GM18498 (cell line): ENCODE measurements around the gene ZBTB34.
"Not testable (repeated sequence)": the region's sequence is repeated elsewhere in the genome, so short reads cannot be mapped to it uniquely, and the experiment has no call there.

Experiments
- ATAC-seq: cut with Tn5 transposase; IDR thresholded peaks from one replicate; pipeline ENCODE4 v1.9.1; 2021; ENCODE audit warnings: mild to moderate bottlenecking, moderate library complexity; ENCODE audit not compliant: unreplicated experiment

Gene ZBTB34, protein sequence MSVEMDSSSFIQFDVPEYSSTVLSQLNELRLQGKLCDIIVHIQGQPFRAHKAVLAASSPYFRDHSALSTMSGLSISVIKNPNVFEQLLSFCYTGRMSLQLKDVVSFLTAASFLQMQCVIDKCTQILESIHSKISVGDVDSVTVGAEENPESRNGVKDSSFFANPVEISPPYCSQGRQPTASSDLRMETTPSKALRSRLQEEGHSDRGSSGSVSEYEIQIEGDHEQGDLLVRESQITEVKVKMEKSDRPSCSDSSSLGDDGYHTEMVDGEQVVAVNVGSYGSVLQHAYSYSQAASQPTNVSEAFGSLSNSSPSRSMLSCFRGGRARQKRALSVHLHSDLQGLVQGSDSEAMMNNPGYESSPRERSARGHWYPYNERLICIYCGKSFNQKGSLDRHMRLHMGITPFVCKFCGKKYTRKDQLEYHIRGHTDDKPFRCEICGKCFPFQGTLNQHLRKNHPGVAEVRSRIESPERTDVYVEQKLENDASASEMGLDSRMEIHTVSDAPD

DNA sequence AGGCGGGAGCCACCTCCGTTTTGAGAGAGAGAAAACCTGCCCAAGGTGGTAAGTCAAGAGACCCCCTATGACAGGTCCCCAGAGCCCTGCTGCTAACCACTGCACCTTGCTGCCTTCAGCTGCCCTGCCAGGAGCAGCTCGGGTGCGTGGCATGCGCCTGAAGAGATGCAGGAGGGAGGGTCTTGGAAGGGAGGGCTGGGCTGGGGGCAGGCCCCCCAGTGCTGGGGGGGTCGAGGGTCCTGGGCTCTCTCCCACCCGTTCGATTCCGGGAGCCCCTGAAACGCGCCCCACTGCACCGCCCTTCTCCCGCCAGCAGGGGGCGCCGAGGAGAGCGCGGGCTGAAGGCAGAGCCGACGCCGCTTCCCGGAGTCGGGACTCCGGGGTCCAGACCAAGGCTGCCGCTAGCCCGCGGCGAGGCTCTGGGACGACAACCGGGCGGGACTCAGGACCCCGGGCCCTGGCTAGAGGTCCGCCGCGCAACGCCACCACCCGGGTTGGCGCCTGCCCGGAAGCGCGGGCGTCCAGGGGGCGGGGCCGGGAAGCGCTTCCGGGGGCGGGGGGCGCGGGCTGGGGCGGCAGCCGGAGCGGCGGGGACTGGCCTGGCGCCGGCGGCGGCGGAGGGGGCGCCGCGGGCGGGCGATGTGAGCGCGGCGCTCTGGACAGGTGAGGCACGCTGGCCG, at the start of gene ZBTB34:
Gene ZBTB34 (plus strand): TSS at position 563 of the 680 bp plus-strand sequence. CDS start 18,761 bp downstream, outside the sequence.
- peak; percentile 72 for ATAC-seq

DNA sequence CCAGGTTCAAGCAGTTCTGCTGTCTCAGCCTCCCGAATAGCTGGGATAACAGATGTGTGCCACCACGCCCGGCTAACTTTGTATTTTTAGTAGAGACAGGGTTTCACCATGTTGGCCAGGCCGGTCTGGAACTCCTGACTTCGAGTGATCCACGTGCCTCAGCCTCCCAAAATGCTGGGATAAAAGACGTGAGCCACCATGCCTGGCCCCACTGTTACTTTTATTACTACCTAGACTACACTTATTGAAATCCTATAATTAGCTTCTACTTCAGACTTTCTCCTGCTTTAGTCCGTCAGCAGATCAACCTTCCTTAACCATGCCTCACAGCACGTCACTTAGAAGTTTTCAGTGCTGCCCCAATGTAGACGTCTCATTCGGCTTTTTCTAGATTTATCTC, 47.4 kb upstream of the ZBTB34 start:
- ATAC-seq: no peak

DNA sequence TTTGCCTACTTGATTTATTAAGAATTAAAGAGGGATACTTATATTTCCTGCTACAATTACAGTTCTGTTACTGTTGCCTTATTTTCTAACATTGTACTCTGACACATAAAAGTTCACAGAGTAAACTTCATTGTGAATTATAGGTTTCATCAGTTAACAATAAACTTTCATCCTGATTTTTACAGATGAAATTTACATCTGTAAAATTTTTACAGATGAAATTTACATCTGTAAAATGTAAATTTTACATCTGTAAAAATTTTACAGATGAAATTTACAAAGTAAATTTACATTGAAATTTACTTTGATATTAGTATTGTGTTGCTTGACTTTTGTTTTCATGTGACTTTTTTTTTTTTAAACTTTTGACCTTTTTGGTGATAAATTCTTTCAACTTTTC, 46.3 kb upstream of the ZBTB34 start:
- no peak for ATAC-seq

DNA sequence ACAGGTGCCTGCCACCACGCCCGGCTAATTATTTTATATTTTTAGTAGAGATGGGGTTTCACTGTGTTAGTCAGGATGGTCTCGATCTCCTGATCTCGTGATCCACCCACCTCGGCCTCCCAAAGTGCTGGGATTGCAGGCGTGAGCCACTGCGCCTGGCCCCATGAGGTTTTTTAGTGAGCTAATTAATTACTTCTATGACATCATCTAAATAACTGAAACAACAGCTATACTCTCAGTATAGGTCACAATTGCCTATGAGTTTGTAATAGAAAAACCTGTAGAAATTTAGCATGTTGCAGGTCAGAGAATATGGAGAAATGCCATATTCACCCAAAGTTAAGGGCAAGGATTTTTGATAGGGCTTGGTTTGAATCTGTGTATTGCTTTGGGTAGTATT, 42.8 kb upstream of the ZBTB34 start:
- not testable (repeated sequence) for ATAC-seq

DNA sequence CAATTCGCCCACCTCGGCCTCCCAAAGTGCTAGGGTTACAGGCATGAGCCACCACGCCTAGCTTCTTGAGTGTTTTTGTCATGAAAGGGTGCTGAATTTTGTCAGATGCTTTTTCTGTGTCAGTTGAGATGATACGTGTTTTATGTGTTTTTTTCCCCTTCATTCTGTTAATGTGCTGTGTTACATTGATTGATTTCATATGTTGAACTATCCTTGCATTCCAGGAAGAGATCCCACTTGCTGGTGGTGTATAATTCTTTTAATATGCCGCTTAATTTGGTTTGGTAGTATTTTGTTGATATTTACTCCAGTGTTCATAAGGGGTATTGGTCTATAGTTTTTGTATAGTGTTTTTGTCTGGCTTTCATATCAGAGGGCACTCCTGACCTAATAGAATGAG, 42.0 kb upstream of the ZBTB34 start:
- ATAC-seq: no peak

DNA sequence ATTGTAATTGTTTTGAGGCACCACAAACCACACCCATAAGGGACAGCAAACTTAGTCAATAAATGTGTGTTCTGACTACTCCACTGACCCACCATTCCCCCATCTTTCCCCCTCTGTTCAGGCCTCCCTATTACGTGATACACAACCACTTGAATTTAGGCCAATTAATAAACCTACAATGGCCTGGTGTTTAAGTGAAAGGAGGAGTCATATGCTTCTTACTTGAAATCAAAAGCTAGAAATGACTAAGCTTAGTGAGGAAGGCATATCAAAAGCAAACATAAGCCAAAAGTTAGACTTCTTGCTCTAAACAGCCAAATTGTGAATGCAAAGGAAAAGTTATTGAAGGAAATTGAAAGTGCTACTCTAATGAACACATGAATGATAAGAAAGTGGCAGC, 41.0 kb upstream of the ZBTB34 start:
- no peak for ATAC-seq

DNA sequence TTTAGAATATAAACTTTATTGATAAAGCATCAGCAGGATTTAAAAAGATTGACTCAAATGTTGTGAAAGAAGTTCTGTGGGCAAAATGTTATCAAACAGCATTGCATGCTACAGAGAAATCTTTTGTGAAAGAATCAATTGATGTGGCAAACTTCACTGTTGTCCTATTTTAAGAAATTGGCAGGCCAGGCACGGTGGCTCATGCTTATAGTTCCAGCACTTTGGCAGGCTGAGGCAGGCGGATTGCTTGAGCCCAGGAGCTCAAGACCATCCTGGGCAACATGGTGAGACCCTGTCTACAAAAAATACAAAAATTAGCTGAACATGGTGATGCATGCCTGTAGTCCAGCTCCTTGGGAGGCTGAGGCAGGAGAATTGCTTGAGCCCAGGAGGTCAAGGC, 38.2 kb upstream of the ZBTB34 start:
- no peak for ATAC-seq

DNA sequence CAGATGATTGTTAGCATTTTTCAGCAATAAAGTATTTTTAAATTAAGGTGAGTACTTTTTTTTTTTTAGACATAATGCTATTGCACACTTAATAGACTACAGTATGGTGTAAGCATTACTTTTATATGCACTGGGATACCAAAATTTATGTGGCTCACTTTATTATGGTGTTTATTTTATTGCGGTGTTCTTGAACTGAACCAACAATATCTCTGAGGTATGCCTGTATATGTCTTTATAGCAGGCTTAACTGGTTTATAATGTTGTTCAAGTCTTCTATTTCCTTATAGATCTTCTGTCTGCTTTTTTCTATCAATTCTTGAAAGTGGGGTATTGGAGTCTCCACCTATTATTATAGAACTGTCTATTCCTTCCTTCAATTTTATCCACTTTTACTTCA, 37.6 kb upstream of the ZBTB34 start:
- ATAC-seq: no peak

DNA sequence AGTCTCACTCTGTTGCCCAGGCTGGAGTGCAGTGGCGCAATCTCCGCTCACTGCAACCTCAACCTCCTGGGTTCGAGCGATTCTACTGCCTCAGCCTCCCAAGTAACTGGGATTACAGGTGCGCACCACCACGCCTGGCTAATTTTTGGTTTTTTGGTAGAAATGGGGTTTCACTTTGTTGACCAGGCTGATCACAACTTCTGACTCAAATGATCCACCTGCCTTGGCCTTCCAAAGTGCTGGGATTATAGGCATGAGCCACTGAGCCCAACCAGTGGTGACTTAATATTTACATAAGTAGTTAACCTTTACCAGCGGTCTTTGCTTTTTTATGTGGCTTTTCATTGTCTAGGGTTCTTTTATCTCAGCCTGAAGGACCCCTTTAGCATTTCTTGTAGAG, 36.4 kb upstream of the ZBTB34 start:
- not testable (repeated sequence) for ATAC-seq

DNA sequence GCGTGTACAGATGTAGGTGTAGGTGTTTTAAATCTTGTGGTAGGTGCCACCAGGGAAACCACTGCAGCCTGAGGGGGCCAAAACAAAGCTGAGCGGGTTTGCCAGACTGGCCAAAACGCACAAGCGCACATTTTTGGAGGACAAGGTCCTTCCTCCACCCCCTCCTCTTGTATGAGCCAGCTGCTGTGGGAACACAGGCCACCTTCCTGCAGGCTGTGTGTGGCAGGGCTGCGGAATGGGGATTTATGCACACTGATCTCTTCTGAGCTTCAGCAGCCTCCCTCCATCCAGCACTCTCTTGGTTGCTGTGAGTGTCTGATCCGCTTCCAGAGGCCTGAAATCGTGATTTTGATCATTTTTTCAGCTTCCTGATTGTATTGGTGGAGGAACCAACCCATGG, 33.2 kb upstream of the ZBTB34 start:
- ATAC-seq: no peak

DNA sequence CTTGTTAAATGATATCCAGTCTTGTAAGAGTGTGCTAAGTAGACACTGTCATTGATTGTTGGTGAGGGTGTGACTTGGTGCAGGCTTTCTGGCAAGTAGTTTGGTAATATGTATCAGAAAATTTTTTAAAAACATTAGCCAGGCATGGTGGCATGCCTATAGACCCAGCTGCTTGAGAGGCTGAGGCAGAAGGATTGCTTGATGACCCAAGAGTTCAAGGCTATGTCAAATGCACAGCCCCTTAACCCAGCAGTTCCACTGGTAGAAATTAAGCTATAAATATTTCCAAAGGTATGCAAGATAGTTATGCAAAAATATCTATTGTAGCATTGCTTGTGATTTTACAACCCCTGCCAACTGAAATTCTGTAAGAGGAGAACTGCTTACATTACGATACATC, 31.4 kb upstream of the ZBTB34 start:
- ATAC-seq: no peak

DNA sequence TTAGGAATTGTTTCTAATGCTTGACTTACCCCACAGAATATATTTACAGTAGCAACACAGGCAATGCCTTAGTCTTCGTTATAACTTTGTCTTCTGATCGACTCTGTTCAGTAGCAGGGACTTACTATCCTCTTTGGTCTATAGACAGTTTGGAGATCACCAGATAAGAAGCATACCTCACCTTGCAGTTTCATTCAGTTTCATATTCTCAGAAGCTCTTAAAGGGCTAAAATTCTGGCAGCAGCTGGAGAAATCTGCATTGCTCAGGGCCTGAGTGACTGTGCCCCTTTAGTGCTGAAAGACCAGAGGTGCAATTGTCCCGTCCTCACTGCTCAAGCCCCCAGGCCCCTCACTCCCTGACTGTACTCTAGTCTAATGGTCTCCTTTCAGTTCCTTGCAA, 29.6 kb upstream of the ZBTB34 start:
- no peak for ATAC-seq

DNA sequence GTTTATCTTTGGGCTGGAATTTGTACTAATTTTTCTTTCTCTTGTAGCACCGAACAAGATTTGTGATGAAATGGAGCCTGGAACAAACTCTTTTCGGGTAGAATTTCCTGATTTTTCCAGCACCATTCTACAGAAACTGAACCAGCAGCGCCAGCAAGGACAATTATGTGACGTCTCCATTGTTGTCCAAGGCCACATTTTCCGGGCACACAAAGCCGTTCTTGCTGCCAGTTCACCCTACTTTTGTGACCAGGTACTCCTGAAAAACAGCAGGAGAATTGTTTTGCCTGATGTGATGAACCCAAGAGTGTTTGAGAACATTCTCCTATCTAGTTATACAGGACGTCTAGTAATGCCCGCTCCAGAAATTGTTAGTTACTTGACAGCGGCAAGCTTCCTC, 28.0 kb upstream of the ZBTB34 start:
- ATAC-seq: no peak

DNA sequence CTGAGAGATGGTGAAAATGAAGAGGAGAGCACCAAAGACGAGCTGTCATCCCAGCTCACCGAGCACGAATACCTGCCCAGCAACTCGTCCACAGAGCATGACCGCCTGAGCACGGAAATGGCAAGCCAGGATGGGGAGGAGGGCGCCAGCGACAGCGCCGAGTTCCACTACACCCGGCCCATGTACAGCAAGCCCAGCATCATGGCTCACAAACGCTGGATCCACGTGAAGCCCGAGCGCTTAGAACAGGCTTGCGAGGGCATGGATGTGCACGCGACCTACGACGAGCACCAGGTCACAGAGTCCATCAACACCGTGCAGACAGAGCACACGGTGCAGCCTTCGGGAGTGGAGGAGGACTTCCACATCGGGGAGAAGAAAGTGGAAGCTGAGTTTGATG, 27.4 kb upstream of the ZBTB34 start:
- ATAC-seq: no peak

DNA sequence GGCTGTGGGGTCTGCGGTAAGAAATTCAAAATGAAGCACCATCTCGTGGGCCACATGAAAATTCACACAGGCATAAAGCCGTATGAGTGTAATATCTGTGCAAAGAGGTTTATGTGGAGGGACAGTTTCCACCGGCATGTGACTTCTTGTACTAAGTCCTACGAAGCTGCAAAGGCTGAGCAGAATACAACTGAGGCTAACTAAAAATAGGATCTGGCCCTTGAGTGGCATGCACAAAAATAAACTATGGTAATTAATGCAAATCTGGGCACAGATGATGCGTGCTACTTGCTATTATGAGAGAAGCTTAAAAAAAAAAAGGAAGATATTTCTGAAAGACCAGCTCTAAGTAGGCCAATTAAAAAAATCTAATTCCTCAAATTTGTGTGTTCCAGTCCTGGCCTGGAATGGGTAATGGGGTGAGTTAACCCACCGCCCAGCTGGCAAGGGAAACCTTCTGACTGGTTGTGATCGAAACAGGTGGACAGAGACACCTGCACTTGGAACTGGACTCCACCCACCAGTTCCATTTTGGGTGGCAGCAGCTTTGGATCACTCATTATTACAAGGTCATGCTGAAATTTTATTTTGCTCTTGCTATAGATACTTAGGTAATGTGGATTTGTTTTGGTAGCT, 26.6 kb upstream of the ZBTB34 start:
- ATAC-seq: no peak

DNA sequence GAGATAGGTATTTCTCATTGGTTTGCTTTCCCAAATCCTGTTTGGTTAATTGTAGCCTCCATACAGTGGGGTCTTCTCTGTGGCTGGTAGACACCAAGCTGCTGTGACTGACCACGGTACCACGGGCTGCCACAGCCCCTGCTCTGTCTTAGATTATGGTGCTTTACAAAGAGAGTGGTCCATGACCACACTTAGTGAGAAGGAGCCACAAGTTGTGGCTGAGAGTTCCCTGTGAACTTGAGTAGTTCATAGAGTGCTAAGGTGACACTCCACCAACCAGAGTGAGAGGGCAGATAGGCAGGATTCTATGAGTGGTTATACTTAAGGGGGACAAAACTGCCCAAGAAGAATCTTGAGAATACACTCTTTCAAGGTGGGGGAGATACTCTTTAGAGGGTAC, 25.8 kb upstream of the ZBTB34 start:
- no peak for ATAC-seq

DNA sequence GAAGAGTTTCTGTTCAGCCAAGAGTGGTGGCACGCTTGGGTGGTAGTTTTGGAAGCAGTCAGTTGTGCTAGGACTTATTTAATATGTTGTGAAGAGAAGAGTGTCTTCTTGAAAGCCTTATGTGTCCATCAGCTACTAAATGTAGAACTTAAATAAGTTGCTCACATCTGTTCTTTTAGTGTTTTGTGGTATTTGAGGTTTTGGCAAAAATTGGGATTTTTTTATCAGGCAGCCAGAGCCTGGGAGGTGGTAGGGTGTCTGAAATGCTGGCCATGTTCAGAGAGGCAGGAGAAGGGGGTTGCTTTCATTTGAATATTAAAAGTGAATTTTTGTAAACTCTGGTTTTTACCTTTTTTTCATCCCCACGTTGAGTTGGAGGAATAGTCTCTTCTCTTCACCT, 24.2 kb upstream of the ZBTB34 start:
- no peak for ATAC-seq

DNA sequence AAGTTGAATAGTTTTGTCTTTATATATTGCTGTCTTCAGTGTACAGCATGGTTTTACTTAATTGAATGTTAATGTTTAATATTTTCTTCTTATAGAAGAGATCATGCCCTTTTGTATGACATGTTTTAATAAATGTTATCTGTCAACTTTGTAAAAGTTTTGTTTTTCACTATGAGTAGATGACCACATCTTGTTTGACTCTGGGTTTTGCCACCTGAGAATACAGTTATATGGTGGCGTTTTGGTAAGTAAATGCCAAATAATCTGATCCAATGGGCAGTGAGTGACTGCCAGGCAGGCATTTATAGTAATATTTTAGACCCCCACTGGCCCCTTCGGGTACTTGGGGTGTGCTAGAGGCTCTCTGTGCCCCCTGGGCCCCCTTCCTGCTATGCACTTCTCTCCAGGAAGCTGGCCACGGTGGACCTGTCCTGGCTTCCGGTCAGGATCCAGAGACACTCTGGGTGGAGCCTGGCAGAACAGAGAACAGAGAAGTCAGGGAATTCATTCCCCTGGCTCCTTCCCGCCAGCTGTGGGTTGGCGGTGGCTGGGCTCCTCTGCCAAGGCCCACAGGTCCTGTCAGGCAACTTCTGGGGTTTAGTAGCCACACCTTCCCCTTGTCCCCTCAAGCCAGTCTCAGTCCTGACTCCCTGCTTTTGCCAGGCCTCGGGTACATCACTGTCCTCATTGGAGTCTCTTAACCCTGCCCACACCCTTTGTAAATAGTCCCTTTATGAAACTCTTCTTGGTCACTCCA, 22.2 kb upstream of the ZBTB34 start:
- ATAC-seq: no peak

DNA sequence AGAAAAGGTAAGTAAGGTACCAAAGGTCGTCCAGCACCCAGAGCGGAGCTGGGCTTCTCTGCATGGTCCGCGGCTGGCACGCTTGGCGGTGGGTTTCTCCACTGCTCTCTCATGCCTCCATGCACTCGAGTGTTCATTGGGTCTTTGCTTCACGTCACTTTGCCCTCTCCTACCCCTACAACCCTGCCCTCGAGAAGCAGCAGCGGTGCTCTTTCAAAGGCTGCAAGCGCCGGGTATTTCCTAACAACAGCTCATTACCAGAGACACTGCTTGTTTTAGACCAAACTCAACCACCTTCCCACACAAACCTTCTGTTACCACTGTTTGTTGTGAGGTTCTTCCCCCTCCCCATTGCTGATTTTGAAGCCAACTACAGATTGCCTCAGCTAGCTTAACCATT, 21.5 kb upstream of the ZBTB34 start:
- ATAC-seq: no peak

DNA sequence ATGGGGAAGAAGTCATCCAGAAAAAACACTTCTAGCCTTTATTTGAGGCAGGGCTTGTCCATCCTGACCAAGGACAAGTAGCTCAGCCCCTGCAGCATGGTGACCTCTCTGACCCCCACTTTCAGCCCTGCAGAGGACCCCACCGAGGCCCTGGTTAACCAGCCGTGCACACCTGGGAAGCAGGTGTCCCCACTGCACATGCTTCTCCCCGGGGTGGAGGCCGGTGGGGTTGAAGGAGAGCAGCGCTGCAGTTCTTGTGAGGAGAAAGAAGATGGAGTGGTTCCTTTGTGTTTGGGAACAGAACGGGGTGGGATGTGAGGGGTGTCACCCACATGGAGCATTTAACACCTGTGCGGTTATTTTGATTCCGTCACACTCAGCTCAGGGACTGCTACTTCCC, 21.1 kb upstream of the ZBTB34 start:
- ATAC-seq: no peak

DNA sequence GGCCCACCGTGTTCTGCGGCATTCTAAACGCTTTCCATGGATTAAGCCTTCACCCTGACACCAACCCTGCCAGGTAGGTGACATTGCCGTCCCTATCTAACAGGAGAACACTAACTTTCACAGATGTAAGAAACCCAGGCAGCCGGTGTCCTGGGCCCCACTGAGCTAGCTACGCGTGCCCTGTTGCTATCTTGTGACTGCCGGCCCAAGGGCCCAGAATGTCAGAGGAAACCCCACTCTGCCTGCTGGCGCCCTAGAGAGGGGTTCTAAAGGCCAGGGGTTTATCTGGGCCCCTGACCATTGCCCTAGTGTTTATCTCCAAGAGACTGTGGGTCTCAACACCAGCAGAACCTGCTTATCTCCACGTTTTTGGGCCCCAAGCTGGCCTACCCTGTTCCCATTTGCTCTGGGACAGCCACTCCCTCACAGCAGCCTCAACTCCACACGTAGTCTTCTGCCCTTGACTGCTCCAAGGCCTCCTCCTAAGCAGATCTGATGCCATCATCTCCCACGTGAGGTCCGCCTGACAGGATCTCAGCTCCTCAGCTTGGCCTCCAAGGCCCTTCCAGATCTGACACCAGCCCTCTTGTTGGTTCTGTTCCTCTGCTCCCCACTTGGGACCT, 18.1 kb upstream of the ZBTB34 start:
- ATAC-seq: no peak
